Putamen (tissue), 1 donor: ENCODE results near the gene FAAP20.

Experiments used
- DNase-seq: peaks from one replicate; pipeline ENCODE4 v3.0.0-alpha.2; 2016; ENCODE audit warnings: low spot score

Gene FAAP20

DNA sequence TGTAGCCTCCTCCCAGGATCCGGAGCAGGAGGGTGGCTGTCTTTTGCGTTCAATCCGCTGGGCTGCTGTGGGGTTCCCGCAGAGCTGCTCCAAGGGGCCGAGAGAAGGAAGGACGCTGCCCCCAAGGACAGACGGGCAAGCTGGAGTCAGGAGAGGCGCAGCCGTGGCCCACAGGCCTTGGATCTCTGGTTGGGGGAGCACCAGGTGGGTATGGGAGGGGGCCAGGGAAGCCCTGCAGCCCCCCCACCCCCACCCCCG is 17.6 kb upstream of the FAAP20 start:
- no peak for DNase-seq

DNA sequence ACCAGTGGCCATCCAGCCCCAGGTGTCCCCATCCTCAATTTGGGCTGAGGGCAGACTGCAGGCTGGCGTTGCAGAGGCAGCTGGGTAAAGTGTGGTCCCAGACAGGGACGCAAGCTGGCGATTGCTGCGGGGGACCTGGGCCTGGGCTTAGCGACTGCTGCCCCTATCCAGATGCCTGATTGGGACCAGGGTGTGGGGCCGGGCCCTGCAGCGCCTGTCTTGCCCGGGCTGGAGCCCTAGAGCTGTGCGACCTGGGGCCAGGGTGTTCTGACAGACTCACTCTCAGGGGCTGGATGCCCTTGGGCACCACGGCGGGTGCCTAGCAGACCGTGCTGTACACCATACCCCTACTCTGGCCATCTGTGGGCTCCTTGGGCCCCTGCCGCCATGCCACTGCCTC is 16.2 kb upstream of the FAAP20 start:
- DNase-seq: no peak

GRCh38 chr1:2210084-2210653 is 15.6 kb upstream of the FAAP20 start:
- DNase-seq: no peak

GRCh38 chr1:2209400-2210083 is 15.0 kb upstream of the FAAP20 start:
- no peak for DNase-seq

GRCh38 chr1:2208309-2209239 is 14.0 kb upstream of the FAAP20 start:
- DNase-seq: no peak

- DNase-seq: no peak
These were observed 12.4 kb upstream of the FAAP20 start for GRCh38 chr1:2206813-2207487.

DNA sequence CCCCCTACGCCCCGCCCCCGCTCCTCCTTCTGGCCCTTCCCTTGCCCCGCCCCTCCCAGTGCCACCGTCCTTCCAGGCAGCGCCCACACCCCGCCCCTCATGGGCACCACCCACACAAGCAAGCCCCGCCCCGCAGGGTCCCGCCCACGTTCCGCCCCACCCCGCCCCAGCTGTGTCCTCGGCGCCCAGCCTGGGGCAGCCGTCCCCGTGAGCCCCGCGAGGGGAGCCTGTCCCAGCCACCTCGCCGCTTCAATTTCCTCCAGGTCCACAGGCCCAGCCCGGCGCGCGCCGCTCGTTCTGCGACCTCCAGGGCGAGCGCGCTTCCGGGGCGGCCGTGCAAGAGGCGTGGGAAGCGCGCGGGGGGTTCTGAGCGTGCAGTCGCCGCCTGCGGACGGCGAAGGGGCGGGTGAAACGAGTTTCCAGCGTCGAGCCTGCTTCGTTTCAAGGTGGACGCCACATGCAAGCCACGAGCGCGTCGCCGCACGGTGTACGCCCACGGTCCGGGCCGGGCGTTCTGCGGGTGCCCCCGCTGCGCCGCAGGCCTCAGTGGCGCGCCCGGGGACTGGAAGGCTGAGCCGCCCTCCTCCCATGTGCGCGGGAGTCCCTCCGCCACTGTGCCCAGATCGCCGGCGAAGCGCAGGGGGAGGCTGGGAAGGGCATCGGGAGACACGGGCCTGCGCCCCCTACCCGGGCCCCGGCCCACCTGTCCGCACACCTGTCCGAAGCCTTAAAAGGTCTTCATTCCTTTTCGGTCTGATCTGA is 10.8 kb upstream of the FAAP20 start:
- peak; percentile 95 for DNase-seq

GRCh38 chr1:2204415-2205190 is 10.0 kb upstream of the FAAP20 start:
- DNase-seq: peak; percentile 80

GRCh38 chr1:2203671-2204414 is 9.3 kb upstream of the FAAP20 start:
- DNase-seq: no peak

GRCh38 chr1:2202843-2203601 is 8.4 kb upstream of the FAAP20 start:
- DNase-seq: no peak

- DNase-seq: no peak
These were observed 7.5 kb upstream of the FAAP20 start for GRCh38 chr1:2202008-2202575.

DNA sequence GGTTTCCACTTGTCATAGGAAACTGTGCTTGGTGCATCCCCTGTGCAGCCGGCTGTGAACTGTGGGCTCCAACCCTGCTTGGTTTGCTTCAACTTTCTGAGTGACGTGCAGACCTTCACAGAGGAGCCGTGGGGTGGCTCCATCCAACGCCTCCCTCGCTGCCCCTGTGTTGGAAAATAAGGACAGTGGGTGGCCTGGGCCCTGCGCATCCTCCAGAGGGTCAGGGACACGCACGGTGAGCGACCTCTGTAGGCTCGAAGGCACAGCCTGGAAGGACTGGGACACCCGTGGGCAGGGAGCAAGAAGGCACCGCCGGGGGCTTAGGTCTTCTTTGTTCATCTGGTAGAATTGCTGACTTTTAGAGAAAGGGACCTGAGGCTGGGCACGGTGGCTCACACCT is 6.5 kb upstream of the FAAP20 start:
- no peak for DNase-seq

GRCh38 chr1:2200308-2200943 is 5.9 kb upstream of the FAAP20 start:
- no peak for DNase-seq

GRCh38 chr1:2199042-2199810 is 4.7 kb upstream of the FAAP20 start:
- DNase-seq: peak; percentile 56

GRCh38 chr1:2198571-2198970 is 4.0 kb upstream of the FAAP20 start:
- DNase-seq: no peak

- no peak for DNase-seq
These were observed 3.2 kb upstream of the FAAP20 start for GRCh38 chr1:2197707-2198165.

- no peak for DNase-seq
These were observed 2.5 kb upstream of the FAAP20 start for GRCh38 chr1:2196901-2197638.
